Activated CD4-positive, alpha-beta T cell treated with anti-CD3 and anti-CD28 coated beads for 4 hours (primary cell): ENCODE data around the gene AUTS2.
A peak's percentile ranks its signal among the peaks of the same experiment; 100 is the strongest.

ENCODE experiments used
- DNase-seq, 2 donors: peaks; one replicate each; pipeline ENCODE4 v3.0.0-alpha.2; 2020

The AUTS2 gene

GRCh38 chr7:69598081-69598486, at the start of gene AUTS2:
AUTS2 (plus strand) TSS chr7:69598475; CDS start chr7:69599654, 1,179 bp downstream.
- peak; percentile 26 to 41 for DNase-seq

DNA sequence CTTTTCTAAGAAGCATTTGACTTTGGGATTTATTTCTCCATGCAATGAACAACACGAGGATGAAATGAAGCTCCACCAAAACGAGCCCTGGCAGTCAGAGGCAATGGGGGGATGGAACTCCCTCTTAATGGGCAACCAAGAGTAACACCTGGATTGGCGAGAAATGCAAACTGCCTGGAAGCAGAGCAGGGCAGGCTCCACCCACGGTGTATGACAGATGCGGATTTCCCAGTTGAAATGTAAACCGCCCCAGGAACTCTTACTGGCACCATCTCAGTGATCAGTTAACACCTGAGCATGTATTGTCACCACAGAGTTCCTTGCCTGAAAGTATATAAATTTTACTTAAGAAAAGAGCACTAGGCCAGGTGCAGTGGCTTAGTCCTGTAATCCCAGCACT, 47.3 kb upstream of the AUTS2 start:
- no peak for DNase-seq

GRCh38 chr7:69553190-69553589, 45.1 kb upstream of the AUTS2 start:
- no peak for DNase-seq

- DNase-seq: no peak
Measured at GRCh38 chr7:69561266-69561960, 36.9 kb upstream of the AUTS2 start.

DNA sequence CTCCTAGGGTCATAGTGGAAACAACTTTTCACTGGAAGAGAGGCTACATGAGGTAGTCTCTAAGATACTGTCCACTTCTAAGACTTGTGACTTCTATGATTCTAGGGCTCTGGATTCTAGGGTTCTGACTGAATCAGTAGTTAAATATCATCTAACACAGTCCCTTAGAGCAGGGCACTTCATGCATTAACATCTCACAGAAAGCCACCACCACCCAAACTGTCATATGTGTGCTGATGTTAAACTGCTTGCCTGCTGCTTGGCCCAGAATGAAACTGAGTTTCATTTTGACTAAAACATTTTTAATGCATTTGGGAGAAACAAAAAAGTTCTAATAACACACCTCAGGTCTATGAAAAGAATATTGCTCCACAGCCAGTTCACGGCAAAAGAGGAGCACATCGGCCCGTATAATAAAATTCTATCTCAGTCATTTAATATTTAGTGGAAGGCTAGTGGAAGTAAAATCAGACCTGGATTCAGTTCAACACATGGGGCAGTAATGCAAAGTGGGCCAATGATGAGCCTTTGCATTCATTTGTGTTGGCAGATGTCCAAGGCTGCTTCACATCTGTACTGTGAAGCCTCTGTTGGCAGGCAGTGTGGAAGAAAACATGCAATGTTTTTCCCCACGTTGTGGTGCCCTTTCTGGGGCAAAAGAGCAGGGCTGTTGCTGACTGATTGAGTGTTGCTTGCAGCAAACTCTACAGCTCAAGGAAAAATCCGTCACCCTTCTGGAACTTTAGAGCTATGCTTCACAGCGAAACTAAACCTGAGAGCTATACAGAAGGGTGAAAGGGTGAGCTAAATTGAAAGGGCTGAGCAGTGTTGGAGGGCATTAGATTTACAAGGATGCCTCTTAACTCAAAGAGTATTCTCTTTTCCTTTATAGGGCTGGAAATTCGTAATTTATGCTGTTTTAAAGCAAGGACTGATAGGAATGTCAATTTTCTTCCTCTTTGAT, 33.5 kb upstream of the AUTS2 start:
- no peak for DNase-seq

DNA sequence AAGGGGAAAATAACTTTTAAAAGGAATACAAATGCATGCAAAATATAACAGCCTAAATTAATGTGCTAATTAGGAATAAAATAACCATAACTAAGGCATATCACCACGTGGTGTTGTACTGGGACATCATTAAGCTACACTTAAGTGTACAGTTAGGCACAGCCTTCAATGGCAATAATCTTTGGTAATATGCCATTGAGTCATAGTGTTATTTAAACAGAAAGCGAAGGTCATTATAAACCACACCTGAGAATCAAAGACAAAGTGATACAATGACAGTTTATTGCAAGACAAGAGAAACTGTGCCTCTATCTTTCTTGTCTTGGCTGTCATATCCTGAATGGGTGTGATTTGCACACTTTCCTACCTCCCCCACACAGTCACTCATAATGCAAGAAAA, 30.5 kb upstream of the AUTS2 start:
- no peak for DNase-seq

GRCh38 chr7:69568266-69568665, 30.0 kb upstream of the AUTS2 start:
- DNase-seq: no peak

- DNase-seq: no peak
Measured at GRCh38 chr7:69575651-69576050, 22.6 kb upstream of the AUTS2 start.

DNA sequence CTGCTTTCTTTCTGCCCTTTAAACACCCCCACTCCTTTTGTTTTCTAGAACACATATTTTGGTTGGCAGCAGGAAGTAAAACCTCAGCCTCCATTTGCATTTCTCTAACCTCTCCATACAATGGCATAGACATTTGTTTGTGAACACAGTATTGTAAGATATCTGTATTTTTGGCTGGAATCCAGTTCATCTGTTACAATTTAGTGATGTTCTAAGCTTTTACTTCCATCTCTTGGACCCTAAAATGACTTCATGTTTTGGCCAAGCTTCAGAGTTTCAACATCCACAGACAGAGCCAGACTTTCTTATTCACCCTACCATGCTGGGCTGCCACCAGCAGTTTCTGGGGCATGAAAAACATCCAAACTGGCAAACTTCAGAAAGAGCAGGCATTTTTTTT, 21.1 kb upstream of the AUTS2 start:
- DNase-seq: no peak

DNA sequence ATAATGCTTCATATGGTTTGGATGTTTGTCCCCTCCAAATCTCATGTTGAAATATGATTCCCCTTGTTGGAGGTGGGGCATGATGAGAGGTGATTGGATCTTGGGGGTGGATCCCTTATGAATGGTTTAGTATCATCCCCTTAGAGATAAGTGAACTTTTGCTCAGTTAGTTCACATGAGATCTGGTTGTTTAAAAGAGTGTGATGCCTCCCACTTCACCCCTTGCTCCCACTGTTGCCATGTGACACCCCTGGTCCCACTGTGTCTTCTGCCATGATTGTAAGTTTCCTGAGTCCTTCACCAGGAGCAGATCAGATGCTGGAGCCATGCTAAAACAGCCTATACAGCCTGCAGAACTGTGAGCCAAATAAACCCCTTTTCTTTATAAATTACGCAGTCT, 13.1 kb upstream of the AUTS2 start:
- DNase-seq: no peak

GRCh38 chr7:69586321-69586720, 12.0 kb upstream of the AUTS2 start:
- no peak for DNase-seq

- no peak for DNase-seq
Measured at GRCh38 chr7:69588773-69589172, 9.5 kb upstream of the AUTS2 start.

GRCh38 chr7:69591805-69592204, 6.5 kb upstream of the AUTS2 start:
- DNase-seq: no peak

DNA sequence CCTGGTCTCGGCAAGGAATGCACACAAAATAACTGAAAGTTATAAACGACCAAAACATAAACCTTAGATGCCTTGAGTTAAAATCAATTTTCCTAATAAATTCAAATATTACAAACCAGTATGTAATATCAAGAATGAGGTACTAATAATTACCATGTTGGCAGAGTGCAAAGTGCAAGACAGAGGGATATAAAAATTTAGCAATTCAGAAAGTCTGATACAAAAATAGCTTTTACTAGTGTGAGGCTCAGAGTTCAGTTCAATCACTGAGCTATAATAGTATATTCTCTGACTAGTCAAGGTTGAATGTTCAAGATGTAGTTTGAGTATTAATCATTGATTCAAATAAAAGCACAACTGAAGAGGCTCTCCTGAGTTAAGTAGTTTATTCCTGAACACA, 4.8 kb upstream of the AUTS2 start:
- no peak for DNase-seq

DNA sequence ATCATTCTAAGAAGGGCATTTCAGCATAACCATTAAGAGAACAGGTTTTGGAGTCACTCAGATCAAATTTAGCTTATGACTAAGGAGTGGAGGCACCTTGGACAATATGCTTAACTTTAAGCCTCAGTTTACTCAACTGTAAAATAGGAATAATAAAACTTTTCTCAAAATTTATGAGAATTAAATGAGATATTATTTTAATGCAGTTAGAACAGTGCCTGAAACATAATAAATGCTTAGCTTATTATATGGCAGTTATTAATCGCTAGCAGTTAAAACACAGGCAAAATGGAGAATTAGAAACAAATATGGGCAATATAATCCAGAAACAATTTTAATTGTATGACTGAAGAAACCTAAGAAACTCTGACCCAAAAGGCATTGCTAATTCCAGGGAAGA, 2.9 kb upstream of the AUTS2 start:
- DNase-seq: no peak

GRCh38 chr7:69596056-69596455, 2.2 kb upstream of the AUTS2 start:
- no peak for DNase-seq

GRCh38 chr7:69596723-69597277, 1.5 kb upstream of the AUTS2 start:
- no peak for DNase-seq

- DNase-seq: no peak
Measured at GRCh38 chr7:69597278-69598076, 798 bp upstream of the AUTS2 start.

DNA sequence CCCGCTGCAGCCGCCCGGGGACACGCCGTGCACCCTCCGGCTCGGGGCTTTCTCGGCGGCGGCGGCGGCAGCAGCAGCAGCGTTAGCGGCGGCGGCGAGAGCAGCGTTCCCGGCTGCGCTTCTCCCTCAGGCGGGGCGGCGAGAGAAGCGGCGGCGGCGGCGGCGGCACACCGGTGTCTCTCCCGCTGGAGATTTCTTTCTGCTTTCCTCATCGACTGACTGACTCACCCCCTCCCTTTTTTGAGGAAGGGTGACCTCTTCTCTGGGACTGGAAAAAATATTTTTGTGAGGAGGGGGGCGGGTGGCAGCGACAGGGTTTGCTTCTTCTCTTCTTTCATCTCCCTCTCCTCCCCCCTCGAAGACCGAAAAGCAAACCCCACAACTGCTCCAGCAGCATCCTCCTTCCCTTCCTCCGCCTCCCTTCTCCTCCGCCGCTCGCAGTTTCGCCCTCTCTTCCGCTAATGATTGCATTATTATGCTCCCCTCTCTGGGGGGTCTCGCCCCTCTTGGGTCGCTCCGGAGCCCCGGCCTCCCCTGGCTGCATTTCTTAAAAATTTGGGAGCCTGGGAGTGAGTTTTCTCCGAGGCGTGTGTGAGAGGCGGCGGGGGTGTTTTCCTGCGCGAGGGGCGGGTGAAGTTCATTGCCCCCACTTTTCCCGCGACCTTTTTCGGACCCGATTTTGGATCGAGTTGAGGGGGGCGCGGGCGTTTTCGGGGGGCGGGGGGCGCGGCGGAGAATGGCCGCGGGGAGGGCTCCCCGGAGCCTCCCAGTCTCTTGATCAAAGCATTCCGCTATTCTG, 411 bp downstream of the AUTS2 start:
- DNase-seq: no peak

DNA sequence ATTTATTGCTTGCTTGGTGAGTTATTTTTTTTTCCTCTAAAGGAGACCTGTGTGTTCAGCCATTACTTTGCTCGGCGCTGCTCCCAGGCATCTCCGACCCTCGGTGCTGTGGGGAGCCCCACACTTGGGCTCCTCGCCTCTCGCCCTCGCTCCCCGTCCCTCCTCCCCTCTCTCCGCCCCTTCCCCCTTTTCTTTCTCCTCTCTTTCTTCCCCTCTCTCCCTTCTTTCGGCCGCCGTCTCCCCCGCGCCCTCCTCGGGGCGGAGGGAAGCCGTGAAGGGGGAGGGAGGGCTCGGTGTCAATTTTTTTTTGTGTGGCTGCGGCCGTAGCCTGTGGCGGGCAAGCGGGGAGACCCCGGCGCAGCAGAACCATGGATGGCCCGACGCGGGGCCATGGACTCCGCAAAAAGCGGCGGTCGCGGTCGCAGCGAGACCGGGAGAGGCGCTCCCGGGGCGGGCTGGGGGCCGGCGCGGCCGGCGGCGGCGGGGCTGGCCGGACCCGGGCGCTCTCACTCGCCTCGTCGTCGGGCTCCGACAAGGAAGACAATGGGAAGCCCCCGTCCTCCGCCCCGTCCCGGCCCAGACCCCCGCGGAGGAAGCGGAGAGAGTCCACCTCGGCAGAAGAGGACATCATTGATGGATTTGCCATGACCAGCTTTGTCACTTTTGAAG, 1.1 kb downstream of the AUTS2 start:
- no peak for DNase-seq

GRCh38 chr7:69599955-69600709, 1.9 kb downstream of the AUTS2 start:
- DNase-seq: no peak
